Activated B cell treated with CpG ODN at 0.5 μM for 24 hours (primary cell): Measurements from ENCODE around the gene ROPN1. TPM values are rescaled to one million over a fixed set of nuclear protein-coding genes. Genes with fewer than 3 reads are reported as not detected.
"Not testable (repeated sequence)": the region's sequence is repeated elsewhere in the genome, so short reads cannot be mapped to it uniquely, and the experiment has no call there.

Source experiments
- ATAC-seq: fragments of 200-7000 bp; cut with Tn5 transposase; one replicate; pipeline ENCODE4 v1.10.0; 2021; ENCODE audit warnings: low read depth, mild to moderate bottlenecking, moderate library complexity
- CTCF ChIA-PET: fragments of 350-600 bp; sonication (Branson Sonifier 250); formaldehyde crosslinking; loops from one replicate; lab custom pipeline; 2021; ENCODE audit warnings: antibody characterized with exemption; lab: Charles Lee
- POLR2A ChIA-PET: fragments of 350-600 bp; sonication (Branson Sonifier 250); formaldehyde crosslinking; loops from one replicate; lab custom pipeline; 2021; ENCODE audit warnings: antibody characterized with exemption; lab: Charles Lee
- DNase-seq: peaks from one replicate; pipeline ENCODE4 v3.0.0; 2022
- H3K27ac Mint-ChIP-seq: one replicate; pipeline ENCODE4 v1.8.0; 2020; ENCODE audit warnings: mixed read lengths
- H3K27me3 Mint-ChIP-seq: one replicate; pipeline ENCODE4 v1.8.0; 2021; ENCODE audit warnings: mixed read lengths
- H3K36me3 Mint-ChIP-seq: one replicate; pipeline ENCODE4 v1.8.0; 2021; ENCODE audit warnings: low read depth, mixed read lengths
- H3K4me1 Mint-ChIP-seq: one replicate; pipeline ENCODE4 v1.8.0; 2021; ENCODE audit warnings: mixed read lengths
- H3K4me3 Mint-ChIP-seq: one replicate; pipeline ENCODE4 v1.8.0; 2020; ENCODE audit warnings: mild to moderate bottlenecking, mixed read lengths
- H3K9me3 Mint-ChIP-seq: one replicate; pipeline ENCODE4 v1.8.0; 2020; ENCODE audit warnings: mixed read lengths
- intact Hi-C: fragments of 100-400 bp; cut with micrococcal nuclease; formaldehyde crosslinking; loops from one replicate; pipeline ENCODE4 v1.15.1; 2024
- total RNA-seq: library from RNA; stranded (reverse); gene quantifications from 2 replicates; pipeline ENCODE4 v1.2.3, GENCODE V29; 2022
- TF ChIP-seq, protein P1 (sequence below): fragments of 200-600 bp; IDR thresholded peaks from one replicate; pipeline ENCODE4 v1.8.0; 2022; ENCODE audit warnings: antibody characterized with exemption, mild to moderate bottlenecking

ROPN1 gene
- total RNA-seq, 1 donor from 2014 or later: not detected

DNA sequence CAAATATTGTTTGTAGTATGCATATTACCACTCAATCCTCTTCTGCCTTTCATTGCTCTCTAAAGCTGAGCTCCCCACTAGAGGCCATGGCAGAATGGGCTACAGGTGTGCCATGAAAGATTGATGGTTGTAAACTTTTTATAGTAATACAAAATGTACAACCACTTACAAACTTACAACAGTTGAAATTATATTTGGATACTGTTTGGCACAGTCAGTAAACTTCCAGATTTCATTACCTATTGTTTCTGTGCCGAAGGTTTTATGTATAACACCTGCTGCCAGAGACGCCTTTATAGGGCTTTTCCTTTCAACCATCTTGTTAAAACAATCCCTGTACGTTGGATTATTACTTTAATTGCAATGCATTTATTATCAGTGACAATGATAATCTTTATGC, 7.0 kb downstream of the ROPN1 start:
- TF ChIP-seq, protein P1, sequence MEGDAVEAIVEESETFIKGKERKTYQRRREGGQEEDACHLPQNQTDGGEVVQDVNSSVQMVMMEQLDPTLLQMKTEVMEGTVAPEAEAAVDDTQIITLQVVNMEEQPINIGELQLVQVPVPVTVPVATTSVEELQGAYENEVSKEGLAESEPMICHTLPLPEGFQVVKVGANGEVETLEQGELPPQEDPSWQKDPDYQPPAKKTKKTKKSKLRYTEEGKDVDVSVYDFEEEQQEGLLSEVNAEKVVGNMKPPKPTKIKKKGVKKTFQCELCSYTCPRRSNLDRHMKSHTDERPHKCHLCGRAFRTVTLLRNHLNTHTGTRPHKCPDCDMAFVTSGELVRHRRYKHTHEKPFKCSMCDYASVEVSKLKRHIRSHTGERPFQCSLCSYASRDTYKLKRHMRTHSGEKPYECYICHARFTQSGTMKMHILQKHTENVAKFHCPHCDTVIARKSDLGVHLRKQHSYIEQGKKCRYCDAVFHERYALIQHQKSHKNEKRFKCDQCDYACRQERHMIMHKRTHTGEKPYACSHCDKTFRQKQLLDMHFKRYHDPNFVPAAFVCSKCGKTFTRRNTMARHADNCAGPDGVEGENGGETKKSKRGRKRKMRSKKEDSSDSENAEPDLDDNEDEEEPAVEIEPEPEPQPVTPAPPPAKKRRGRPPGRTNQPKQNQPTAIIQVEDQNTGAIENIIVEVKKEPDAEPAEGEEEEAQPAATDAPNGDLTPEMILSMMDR: no peak
- Mint-ChIP-seq H3K4me1 (no peaks in the 10 kb centered on the region), H3K27me3 (peaks cover 35% of the 10 kb centered on the region), H3K27ac (no peak overlapping the region), H3K4me3 (no peak overlapping the region), H3K36me3 (no peaks in the 10 kb centered on the region), H3K9me3 (no peaks in the 10 kb centered on the region)
- POLR2A ChIA-PET: no interaction called here
- DNase-seq (no peak), ATAC-seq (no peak)
- intact Hi-C loops: no loop called here
- CTCF ChIA-PET: no interaction called here

DNA sequence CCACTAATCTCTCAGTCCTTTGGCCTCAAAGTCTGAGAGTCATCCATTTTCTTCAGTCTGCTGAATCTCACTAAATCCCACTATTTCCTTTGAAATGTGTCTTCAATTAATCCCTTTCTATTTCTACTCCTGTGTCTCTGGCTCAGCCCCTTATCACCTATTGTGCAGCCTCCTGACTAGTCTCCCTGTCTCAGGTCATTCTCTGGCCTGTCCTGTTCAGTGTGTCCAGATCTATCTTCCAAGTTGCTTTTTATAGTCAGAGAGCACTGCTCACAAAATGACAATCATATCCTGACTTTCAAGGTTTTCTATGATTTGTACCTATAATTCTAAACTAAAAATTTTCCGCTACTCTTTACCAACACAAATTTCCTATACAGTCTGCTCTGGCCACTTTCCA, 7.6 kb downstream of the ROPN1 start:
- H3K4me1 Mint-ChIP-seq: no peaks in the 10 kb centered on the region
- H3K27ac Mint-ChIP-seq: no peak overlapping the region
- ATAC-seq: no peak
- intact Hi-C loops: no loop called here
- ChIA-PET POLR2A (no interaction called here), CTCF (no interaction called here)
- H3K4me3 Mint-ChIP-seq: no peak overlapping the region
- TF ChIP-seq, protein P1: no peak
- DNase-seq: no peak
- H3K36me3 Mint-ChIP-seq: no peaks in the 10 kb centered on the region
- H3K27me3 Mint-ChIP-seq: peaks cover 36% of the 10 kb centered on the region
- no peaks in the 10 kb centered on the region for H3K9me3 Mint-ChIP-seq

DNA sequence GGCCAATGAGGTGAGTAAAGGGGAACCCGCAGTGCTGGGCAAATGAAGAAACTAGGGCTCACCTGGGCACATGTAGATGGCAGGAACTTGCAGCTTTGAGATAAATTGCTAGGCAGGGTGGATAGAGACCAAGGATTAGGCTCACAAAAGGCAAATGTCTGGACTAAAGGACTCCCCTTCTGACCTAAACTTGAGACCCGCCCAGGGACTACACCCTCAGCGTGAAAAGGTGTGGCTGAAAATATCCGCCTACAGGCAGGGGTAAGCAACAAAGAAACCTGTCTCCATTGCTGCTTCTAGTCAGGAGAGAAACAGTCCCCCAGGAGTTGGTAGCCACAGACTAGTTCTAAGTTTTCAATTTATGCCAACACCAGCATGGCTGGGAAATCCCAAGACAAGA, 10.6 kb downstream of the ROPN1 start:
- H3K27me3 Mint-ChIP-seq: peaks cover 34% of the 10 kb centered on the region
- DNase-seq, POLR2A ChIA-PET, H3K4me3 Mint-ChIP-seq, H3K4me1 Mint-ChIP-seq, H3K27ac Mint-ChIP-seq, ATAC-seq, H3K36me3 Mint-ChIP-seq, intact Hi-C loops, H3K9me3 Mint-ChIP-seq: not testable (repeated sequence)
- CTCF ChIA-PET: interaction anchor here (1.7 kb wide), 1 partner anchor 21 kb away, joined by 6 read pairs; the partner anchor contains the start of gene CCDC14

DNA sequence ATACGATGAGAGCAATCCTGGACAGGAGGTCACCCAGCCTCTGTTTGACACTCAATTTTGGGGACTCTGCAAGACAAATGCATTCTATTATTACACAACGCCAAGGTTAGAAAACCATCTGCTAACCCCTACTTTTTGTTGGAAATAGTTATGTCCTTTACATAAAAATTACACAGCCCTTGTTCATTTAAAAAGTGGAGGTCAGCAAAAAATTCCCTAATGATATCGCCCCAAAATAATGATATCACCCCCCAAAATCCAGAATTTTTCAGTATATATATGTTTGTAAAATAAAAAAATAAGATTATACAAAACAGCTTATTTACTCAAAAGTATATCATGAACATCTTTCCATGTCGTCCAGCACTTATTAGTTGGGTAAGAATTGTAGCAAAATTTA, 11.4 kb downstream of the ROPN1 start:
- Mint-ChIP-seq H3K9me3 (no peaks in the 10 kb centered on the region), H3K4me3 (no peak overlapping the region)

DNA sequence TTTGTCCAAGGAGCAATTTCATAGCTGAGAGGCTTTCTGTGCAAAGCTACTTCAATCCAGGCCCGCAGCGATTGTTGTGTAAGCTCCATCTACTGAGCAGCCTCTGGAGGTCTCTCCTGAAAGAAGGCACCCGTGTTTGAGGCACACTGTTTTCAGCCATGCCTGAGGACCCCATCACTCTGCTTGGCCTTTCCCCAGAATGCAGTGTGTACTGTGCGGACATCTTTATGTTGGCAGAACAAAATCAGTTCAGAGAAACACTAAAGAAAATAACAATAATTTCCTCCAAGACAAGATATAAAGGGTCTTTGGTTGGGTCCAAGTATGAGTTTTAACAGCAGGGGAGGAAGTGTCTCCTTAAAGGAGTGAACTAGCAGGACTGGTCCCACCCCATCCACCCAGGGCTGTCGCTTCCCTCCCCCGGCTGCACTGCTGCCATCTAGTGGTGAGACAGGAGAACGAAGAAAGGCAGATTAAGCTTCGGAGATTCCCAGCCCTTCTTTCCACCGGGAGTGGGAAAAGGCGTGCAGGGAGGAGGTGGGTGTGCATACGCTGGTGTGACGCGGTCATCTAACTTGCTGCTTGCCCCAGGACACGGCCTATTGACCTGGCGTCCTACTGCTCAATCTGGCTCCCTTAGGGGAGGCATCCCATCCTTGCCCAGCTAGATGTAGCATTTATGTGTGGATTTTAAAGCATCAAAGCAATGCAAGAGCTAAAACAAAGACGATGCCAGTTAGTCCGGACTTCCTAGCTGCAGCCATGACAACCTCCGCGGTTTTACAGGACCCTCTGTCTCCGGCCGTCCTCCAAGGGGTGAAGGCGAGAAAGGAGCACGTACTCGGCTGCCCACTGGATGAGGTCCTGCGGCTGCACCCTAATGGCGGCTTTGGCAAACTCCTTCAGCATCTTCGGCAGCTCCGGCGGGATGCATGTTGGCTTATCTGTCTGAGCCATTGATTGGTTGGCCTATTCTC, 12.1 kb downstream of the ROPN1 start:
- TF ChIP-seq, protein P1: peak; percentile 39
- ATAC-seq: peak; percentile 69
- H3K4me3 Mint-ChIP-seq, DNase-seq, POLR2A ChIA-PET, H3K27ac Mint-ChIP-seq, H3K4me1 Mint-ChIP-seq, H3K36me3 Mint-ChIP-seq, H3K9me3 Mint-ChIP-seq: not testable (repeated sequence)
- peaks cover 34% of the 10 kb centered on the region for H3K27me3 Mint-ChIP-seq
- CTCF ChIA-PET: interaction anchor here (0.7 to 1.7 kb wide), 4 partner anchors 9 to 268 kb away, joined by 3 to 6 read pairs (median 3); partner anchors contain the start of gene CCDC14
- intact Hi-C loops: loop anchor here (1.0 kb wide), 1 partner anchor 328 kb away; no protein-coding TSS in a partner anchor

More for the DNA sequence above, 11.4 kb downstream of the ROPN1 start:
- no peak for DNase-seq
- Mint-ChIP-seq H3K36me3 (no peaks in the 10 kb centered on the region), H3K27ac (no peak overlapping the region), H3K4me1 (no peaks in the 10 kb centered on the region), H3K27me3 (peaks cover 34% of the 10 kb centered on the region)
- TF ChIP-seq, protein P1: no peak
- no peak for ATAC-seq
- CTCF ChIA-PET: interaction anchor here (0.8 to 1.7 kb wide), 3 partner anchors 8 to 257 kb away, joined by 3 to 6 read pairs (median 3); partner anchors contain the start of gene CCDC14
- POLR2A ChIA-PET: no interaction called here
- intact Hi-C loops: loop anchor here (1.0 kb wide), 1 partner anchor 328 kb away; no protein-coding TSS in a partner anchor

DNA sequence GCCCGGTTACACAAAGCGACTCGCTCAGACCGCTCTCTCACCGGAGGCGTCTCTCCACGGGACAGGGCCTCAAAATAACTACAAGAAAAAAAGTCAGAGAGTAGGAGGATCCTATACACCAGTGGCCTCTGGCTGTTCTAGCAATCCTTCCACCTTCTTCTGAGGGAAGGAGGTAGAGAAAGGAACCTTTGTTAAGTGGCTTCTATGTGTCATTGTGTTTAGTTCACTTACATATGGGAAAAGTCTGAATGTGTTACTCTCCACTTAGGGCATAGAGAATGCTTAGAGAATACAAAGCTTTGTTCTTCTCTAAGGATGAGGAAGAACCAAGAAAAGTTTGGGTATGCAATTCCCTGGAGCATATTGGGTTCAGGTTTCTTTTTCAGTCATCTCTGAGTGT, 15.0 kb downstream of the ROPN1 start:
- intact Hi-C loops, DNase-seq: not testable (repeated sequence)

DNA sequence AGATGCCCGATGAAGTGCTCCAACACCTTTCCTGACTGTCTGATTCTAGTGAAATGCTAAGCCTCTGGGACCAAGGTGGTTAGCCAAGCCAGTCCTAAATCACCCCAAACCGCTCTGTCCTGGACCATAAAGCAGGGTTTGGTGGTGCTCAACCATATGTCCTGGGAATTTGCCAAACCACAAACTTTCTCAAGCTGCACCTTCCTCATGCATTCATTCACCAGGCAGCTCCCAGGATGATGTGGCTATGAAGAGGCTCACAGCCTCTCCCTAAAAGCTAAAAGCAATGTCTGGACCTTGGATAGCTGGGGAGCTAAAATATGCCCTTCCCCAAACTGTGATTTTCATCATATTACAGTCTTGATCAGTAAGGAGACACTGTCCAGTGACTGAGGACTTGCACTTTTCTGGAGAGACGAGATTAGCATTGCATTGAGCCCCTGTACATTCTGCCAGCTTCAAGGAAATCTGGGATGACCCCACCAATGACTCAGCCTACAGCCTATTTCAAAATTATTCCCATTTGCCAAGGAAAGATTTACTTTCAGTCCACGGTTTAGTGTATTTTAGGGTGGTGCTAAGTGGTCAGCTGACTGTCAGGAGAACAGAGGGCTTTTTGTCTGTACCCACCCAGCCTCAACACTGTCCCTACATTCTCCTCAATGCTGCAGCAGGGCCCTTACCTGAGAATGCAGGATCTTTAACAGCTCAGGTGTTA, 15.6 kb downstream of the ROPN1 start:
- ATAC-seq, POLR2A ChIA-PET, H3K27ac Mint-ChIP-seq, H3K4me3 Mint-ChIP-seq, CTCF ChIA-PET, H3K4me1 Mint-ChIP-seq, H3K9me3 Mint-ChIP-seq, H3K36me3 Mint-ChIP-seq, intact Hi-C loops, DNase-seq: not testable (repeated sequence)
- peaks cover 28% of the 10 kb centered on the region for H3K27me3 Mint-ChIP-seq

More for the DNA sequence above, 15.0 kb downstream of the ROPN1 start:
- H3K36me3 Mint-ChIP-seq, CTCF ChIA-PET, POLR2A ChIA-PET, H3K4me1 Mint-ChIP-seq, H3K27ac Mint-ChIP-seq, H3K9me3 Mint-ChIP-seq, ATAC-seq, H3K4me3 Mint-ChIP-seq: not testable (repeated sequence)
- H3K27me3 Mint-ChIP-seq: peaks cover 23% of the 10 kb centered on the region

DNA sequence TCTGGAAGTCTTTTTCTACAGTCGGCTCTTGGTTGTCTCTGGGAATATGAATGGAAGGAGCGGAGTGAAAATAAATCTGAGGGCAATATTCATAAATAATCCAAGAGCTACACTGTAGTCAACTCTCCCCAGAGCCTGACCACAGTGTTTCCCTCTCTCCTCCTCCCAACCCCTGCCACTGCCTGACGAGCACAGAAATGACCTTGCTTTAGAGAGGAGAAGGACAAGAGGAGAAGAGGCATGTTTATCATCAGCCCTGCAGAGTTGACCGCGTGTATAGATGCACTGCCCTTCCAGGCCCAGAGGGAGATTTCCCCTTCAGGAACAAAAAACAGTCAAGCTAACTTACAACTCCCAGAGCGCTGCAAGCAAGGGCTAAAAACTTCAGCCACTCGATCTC, 16.9 kb downstream of the ROPN1 start:
- DNase-seq, intact Hi-C loops, H3K4me1 Mint-ChIP-seq, H3K36me3 Mint-ChIP-seq, ATAC-seq, POLR2A ChIA-PET, H3K27ac Mint-ChIP-seq, H3K4me3 Mint-ChIP-seq, CTCF ChIA-PET, H3K9me3 Mint-ChIP-seq: not testable (repeated sequence)
- peaks cover 27% of the 10 kb centered on the region for H3K27me3 Mint-ChIP-seq
